NCI-H1105 (cell line): Measurements from ENCODE around the gene PTH1R.

ENCODE experiments used
- DNase-seq: peaks from one replicate; lab custom pipeline; 2025; lab: John Stamatoyannopoulos, UW

Gene PTH1R

DNA sequence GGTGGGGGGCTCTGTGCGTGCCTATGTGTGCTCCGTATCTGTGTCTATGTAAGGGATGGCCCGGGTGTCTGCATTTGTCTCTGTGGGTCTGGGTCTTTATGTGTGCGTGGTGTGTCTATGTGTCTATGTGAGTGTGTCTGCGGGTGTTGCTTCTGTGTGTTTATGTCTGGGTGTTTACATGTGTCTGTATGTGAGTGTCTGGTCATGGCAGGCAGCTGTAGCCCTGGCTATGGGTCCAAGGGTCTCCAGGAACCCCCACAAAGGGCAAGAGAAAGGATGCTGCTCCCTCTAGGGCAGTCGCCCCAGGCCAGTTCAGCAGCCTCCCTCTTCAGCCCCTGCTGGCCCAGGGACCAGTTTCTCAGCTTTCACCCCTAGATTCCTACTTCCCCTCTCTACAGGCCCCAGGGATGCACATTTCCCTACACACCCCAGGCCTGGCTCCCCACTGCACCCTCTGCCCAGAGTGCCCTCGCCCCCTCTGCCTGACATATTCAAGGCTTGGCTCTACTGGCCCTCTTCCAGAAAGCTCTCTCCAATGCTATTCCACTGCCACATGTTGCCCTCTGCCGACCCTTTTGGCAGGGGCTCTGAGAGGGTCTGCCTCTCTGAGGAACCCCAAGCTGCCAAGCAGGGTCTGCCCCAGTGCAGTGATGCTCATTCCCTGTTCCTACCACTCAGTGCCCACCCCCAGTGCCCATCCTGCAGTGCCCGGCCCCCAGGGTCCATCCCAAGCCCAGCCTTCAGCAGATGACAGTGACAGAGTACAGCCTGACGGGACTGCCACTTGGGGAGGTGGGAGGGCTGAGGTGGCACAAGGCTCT is 13.2 kb upstream of the PTH1R start:
- no peak for DNase-seq

DNA sequence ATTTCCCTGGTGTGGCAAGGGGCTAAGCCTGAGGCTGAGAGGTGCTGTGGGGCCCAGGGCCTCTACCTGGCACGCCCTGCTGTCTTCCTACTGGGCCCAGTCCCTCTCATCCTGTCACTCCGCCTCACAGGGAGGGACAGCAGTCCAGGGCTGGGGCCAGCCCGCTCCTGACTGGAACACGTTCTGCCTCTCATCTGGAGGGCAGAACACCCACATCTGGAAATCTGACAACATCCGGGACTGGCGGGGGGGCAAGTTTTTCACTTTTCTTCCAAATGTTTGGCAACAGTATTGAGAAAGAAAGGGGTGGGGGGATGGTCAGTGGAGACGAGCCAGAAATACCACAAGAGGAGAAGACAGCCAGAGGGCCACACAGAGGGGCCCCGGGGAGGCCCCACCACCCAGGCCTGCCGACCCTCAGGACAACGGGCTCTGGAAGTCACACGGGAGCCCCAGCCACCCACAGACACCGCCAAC is 12.5 kb upstream of the PTH1R start:
- no peak for DNase-seq

DNA sequence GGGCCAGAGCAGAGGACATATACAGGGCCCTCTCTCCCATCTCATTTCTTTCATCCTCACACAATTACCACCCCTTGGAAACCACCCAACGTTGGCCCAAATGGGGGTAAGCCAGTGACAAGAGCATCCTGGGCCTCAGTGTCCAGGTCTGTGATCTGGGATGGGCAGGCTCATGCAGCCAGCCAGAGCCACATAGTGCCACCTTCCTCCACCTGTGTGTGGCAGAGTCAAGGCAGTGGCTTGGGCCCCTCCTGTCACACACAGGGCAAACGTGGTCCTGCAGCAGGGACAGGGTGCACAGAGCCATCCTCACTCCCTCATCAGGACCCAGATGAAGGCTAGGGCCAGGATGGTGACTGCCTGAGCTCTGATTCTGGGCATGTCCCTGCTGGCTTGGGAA is 12.0 kb upstream of the PTH1R start:
- DNase-seq = no peak

DNA sequence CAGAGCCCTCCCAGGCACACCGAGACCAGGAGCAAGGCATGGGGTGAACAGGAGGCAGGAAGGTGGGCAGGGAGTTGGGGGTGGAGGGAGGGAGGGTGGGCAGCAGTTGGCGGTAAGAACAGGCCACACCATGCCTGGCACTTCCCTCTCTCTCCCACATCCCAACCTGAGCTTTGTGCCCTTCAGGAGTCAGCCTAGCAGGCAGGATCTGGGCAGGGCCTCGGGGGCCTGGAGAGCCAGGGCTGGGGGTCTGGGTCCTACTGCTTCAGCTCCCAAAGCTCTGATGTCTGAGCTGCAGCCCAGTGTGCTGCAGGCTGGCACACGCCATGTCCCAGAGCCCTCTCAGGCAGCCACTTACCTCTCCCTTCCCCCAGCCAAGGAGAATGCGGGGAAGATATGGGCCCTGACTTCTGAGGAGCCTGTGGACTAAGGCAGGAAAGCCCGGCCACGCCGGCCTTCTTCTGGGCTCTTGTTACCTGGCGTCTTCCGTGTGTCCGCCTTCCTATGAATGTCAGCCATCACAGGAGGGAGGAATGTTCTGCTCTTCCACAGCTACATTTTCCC is 11.4 kb upstream of the PTH1R start:
- no peak for DNase-seq

DNA sequence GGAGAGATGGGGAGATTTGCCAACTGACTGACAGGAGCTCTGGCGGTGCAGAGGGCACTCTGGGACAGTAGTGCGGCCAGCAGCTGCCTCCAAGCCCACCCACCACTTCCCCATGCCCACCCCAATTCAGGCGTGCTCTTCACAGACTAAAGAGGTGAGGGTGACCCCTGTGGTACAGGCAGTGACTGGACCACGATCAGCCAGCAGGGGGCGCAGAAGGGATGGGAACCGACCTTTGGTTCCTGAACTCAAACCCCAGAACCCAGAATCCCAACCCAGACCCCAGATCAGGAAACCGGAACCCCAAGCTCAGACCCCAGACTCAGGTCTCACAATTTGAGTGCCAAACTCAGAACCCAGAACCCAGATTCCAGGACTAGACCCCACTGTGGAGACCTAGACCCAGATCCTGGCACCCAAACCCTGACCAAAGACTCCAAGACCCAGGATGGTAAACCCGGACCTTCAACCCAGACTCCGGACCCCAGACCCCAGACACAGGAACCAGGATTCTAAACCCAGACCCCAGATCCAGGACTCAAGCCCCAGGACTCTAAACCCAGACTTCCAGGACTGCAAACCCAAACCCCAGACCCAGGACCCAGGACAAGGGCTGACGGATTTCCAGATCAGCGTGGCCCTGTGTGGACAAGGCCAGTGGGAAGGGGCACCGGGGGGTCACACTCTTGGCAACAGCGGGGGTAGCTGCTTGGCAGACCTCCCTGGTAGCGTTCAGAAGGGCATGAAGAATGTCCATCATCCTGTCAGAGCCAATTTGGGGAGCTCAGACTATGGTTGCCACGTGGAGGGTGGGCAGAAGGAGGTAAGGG is 10.6 kb upstream of the PTH1R start:
- peak; percentile 10 for DNase-seq

DNA sequence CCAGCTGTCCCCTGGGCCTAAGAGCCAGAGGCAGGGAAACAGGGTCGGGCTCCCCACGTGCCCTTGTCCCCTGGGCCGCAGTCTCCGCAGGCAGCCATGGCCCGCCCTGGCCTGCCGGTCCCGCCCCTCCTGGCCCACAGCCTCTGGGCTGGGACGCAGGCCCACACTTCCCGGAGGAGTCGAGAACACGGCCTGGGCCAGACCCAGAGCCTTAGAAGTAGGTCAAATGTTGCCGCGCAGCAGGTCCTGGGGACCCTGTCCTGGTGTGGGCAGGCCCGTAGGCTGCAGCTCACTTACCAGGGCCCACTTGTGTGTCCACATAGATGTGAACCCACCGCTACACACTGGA is 10.0 kb upstream of the PTH1R start:
- DNase-seq = no peak

DNA sequence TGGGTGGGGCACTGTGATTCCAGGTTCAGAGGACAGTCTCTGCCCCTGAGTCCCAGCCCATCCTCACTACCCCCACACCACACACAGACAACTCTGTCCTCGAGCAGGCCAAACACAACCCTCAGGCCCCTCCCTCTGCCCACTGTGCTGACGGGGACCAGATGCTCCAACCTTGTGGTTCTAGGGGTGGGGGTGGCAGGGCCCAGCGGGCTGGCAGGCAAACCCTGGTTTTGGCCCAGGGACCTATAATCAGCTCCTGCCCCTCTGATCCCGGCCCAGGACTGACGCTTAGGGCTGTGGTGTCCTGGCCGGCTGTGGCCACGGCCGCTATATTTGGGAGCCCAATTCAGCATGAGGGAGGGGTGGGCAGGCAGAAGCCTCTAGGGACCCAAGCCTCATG is 9.2 kb upstream of the PTH1R start:
- DNase-seq = no peak

DNA sequence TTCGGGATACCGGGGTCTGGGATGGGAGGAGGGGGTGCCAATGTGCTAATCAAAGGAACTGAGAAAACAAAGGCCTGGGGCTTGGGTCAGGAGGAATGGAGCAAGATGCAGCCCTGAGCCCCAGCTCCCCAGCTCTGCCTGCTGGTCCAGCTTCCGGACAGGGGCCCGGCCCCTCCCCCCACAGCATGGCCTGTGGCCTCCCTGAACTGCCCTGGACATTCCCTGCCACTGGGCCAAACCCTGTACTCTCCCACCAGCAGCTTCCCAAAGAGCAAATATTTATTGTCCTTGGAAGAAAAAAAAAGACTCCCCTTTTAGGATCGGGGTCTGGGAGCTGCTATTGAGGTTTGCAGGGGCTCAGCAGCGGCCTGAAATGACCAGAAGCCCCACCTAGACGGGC is 8.6 kb upstream of the PTH1R start:
- no peak for DNase-seq

DNA sequence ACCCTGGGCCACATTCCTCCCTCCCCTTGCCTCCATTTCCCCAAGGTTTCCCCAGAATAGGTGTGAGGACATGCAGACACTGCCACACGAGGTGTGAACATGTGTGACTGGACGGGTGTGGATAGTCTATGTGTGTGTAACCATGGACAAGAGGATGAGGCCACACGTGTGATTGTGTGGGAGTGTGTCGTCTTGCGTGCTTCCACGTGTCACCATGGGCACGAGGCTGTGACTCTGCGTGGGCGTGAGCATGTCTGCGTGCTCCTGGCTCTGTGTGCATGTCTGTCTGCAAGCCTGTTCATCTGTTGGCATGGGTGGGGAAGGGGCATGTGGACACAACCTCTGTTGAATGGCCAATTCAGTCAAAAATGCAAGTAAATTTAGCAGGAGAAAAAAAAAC is 8.1 kb upstream of the PTH1R start:
- DNase-seq = no peak

DNA sequence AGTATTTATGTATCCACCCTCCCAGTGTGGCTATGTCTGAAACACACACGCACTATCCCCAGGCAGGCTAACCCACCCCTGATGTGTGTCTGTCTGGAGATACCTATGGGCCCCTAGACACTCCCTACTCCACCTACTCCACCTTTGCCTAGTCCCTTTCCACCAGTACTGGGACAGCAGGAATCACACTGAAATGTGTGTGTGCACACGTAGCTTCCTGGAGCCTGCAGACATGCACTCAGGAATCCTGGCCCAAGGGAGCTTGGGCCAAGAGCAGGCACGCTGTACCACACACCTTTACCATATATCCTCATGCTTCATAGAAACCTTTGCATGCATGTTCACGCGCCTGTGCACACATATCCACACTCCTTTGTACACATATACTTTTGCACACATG is 6.9 kb upstream of the PTH1R start:
- DNase-seq = no peak

DNA sequence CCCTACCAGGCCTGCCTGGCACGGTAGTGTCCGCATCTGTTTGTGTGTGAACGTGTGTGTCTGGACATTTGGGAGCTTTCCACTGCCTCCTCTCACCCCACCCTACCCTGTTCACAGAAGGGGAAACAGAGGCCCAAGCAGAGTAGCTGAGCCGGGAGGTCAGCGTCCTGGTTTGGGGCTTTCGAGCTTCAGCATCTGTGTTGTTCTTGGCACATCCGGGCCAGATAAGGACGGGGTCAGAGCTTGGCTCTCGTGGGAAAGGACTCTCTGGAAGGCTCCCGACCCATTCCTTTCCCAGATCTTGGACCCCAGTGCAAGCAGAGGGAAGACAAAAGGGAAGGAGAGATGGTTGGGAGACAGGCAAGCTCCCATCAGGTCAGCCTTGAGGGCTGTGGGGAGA is 6.3 kb upstream of the PTH1R start:
- no peak for DNase-seq

DNA sequence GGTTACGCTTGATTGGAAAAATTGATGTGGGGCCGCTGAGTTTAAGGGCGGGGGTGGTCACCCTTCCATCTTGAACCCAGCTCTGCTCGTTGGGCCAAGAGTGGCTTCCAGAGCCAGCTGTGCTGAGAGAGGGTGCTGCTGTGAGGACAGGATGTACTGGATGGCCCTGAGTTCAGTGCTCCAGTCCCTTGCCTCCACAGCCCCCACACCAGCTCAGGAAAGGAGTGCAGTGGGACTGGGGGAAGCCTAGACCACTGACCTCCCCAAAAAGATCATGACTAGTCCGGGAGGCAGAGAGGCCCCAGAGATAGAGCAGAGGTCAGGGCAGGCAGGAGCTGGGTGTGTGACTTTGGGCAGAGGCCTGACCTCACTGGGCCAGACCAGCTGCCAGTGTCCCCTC is 4.0 kb upstream of the PTH1R start:
- DNase-seq = no peak

DNA sequence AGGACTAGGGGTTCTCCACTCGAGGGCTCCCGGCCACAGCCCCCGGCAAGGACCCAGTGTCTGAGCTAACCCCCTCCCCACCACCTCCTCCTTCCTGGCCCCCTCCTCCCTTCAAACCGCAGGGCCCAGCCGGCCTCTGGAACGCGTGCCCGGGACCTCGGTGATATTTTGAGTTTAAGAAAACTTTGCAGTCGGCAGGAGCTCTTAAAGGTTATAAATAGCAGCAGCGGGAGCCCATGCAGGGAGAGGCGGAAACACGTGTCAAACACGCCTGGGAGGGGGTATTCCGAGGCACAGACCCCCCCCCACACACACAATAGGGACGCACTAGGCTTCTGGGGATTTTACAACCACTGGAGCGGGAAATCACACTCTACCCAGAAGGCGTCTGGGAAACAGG is 3.1 kb upstream of the PTH1R start:
- DNase-seq = no peak

DNA sequence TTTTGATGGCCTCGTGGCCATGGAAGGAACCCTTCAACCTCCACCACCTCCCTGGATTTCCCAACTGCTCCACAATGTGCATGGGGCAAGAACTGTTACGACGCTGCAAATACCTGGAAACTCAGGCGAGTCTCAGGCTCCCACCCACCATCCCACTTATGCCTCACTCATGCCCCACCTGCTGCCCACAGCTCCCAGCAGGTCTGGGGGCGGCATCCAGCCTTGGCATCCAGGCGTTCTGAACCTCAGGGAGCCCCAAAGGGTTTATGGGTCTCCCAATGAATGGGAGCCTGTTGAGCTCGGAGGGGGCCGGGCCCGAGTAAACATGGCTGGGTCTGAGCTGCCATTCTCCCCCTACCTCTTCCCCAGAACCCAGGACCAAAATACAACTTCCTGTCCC is 2.0 kb upstream of the PTH1R start:
- no peak for DNase-seq

DNA sequence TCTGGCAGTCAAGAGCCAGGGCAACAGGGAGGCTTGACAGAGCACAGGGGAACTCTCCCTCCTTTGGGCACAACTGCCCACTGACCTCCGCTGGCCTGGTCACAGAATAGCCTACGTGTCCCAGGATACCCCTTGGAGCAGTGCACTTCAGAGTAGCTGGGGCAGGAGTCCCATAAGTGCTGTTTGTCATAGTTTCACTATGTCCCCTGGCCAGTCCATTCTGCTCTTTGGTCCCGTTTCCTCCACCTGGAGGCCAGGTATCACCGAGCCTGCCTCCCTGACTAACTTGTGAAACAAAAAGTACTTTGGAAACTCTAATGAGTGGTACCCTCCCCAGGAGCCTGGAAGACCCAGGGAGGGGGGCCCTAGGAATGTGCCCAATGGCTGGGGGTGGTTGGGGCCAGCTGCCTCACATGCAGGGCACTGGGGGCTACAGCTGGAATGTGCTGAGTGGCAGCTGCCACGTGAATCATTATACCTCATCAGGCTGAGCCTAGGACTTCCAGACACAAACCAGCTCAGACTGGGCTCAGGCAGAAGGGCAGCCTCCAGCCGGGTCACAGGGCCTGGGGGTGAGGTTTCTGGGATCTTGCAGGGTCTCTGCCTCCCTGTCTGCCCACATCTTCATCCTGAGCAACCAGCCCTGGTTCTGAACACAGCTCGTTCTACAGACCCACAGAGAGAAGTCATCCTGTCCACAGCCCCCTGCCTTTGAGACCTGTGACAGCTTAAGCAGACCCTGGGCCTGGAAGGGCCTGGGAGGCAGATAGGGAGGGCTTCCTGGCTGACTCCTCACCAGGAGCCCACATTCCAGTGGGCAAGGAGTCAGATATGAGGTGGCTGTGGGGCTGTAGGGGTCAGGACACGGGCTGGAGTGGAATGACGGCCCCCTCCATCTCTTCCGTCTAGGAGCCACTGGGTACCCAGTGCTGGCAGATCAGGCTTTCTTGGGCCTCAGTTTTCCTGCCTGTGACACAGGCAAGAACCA is 914 bp upstream of the PTH1R start:
- no peak for DNase-seq

DNA sequence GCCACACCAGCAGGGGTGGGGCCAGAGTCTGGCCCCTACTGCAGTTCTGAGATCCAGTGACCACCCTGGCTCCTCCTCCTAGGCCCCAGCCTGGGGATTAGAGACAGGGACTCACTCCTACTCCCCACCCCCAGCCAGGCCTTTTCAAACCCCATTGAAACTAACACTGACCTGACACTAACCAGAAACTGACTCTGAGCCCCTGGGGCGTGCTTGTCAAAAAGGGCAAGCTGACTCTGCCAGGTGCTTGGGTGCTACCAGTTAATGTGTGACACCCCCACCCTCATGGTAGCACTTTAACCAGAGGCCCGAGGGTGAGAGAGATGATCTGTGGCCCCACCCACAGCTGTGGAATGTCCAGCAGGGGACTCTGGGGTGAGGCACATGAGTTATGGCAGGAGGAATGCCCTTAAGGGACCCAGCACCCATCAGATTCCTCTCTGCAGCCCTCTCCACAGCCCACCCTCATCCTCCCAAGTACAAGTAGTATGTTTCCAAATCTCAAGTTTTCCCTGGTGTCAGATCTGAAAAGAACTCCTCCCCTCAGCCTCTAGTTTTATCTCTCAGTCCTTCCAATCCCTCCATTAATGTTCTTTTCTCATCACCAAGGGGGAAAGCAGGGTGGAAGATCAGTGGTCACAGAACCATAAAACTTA is 1.4 kb downstream of the PTH1R start:
- DNase-seq = no peak

DNA sequence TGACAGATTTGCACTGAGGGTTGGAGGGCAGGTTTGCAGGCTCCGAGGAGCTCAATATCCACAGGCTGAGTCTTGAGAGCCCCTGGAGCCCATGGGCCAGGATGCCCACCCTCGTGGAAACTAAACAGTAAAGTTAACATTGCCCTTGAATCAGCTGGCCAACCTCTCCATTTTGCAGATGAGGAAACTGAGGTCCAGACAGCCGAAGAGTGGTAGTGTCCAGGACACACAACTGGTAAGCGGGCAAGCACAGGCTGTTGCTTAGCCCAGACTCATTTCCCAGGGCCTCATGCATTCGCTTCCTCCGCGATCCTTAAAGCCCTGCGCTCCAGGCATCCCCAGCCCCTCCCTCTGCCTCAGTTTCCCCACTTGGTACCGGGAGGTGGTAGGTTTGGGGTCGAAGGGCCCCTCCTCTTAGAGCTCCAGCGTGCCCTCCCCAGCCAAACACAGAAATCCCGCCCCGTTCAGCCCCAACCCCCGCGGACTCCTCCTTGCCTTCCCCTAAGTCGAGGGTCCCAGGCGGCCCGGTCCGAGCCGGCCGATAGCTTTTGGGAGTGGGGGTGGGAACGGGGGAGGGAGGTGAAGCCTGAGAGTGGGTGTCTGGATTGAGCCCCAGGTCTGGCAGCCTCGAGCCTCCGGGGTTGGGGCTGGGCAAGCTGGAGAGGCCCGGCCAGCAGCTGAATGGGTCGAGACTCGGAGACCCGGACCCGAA is 3.5 kb downstream of the PTH1R start:
- DNase-seq = no peak

DNA sequence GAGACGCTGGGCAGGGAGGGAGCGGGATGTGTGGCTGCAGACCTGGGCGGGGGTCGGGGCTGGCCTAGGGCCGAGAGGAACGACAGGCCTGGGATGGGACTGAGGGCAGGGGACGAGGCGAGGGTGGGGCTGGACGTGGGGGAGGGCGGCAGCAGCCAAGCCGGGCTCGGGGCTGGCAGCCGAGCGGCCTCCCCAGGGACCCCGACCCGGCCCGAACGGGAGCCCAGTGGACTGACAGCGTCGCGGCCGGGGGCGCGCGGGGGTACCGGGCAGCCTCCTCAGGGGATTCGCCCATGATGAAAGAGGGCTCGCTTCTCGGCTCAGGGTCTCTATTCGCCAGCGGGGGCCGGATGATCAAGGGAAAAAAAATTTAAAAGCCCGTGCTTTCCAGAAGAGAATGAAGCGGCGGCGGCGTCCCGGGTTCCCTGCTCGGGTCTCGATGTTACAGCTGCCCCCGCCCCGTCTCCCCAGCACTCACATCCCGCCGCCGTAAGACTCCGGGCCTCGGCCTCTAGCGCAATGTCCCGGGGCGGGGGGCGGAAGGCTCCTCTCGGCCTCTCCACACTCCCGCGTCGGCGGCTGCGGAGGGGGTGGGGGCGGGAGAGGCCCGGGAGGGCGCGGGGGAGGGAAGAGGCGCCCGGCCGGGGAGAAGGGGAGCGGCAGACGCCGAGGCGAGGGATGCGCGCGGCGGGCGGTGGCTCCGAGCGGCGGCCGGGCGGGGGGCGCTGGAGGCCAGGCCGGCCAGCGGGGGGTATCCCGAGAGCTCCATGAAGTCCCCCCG is 4.3 kb downstream of the PTH1R start:
- no peak for DNase-seq

DNA sequence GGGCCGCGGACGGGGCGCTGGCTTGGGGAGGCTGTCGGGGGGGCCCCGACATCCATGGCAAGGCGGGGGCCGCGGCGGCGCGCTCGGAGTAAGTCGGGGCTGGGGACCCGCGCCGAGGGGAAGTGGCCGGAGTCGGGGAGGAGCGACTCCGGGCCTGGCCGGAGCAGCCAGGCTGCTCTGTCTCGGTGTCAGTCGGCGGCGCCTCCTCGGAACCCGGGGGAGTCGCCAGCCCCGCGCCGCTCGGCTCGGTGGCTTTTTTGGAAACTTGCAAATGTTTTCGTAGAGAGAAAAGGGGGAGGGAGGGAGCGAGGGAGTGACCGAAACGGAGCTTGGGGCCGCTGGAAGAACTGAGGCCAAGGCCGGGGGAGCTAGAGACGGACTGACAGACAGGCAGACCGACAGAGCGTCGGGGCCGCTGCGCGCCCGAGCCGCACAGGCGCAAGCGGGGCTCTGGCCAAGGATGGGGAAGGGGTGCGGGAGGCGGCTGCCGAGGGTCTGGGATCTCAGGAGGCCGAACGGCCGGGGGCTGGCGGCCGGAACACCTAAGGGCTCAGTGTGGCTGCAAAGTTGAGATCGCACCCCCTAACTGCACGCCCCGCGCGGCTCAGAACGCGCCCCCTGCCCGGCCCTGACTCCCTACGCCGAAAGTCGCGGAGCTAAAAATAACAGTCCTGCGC is 5.0 kb downstream of the PTH1R start:
- no peak for DNase-seq
